SKM-1 (cell line): Measurements from ENCODE around the gene PTPN7.

Experiments used
- DNase-seq: peaks from one replicate; lab custom pipeline; 2025; ENCODE audit not compliant: unreplicated experiment; lab: John Stamatoyannopoulos, UW

Gene PTPN7

GRCh38 chr1:202110977-202111376 is 49.4 kb downstream of the PTPN7 start:
- no peak for DNase-seq

DNA sequence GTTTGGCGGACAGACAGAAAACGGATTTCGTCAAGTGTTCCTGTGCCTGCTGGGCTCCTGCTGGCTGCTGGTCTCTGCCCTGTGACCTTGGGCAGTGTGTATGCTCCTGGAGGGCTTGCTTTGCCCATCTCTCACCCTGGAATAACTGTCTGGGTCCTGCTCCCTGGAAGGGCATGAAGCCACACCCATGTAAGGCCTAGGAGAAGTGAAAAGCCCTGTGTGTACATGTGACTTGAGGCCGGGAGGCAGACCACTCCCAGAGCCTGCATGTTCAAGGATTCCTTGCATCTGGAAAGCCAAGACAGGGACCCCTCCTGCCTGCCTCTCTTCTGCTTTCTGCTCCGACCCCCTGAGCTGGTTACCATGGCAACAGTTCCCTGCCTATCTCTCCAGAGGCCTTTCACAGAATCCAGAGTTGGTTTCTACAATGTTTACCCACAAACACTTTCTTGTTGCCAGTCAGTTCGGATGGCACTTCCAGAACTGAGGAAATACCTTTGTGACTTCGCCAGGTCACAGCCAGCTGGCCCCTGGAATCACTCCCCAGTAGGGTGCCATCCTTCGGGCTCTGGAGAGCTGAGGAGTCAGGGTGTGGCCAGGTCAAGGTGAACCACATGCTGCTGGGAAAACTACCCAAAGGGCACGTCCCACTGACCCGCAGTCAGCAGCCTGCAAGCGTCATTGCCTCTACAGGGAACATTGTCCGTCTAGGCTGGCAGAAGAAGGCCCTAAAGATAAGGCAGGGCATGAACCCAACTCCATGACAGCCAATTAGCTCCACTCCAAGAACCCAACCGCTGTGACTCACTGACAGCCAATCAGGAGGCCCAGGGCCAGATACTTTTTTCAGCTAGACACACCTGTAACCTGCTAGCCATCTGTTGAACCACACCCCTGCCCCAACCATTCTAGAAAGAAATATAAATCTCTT is 52.3 kb downstream of the PTPN7 start:
- no peak for DNase-seq

GRCh38 chr1:202107321-202107761 is 53.1 kb downstream of the PTPN7 start:
- no peak for DNase-seq

DNA sequence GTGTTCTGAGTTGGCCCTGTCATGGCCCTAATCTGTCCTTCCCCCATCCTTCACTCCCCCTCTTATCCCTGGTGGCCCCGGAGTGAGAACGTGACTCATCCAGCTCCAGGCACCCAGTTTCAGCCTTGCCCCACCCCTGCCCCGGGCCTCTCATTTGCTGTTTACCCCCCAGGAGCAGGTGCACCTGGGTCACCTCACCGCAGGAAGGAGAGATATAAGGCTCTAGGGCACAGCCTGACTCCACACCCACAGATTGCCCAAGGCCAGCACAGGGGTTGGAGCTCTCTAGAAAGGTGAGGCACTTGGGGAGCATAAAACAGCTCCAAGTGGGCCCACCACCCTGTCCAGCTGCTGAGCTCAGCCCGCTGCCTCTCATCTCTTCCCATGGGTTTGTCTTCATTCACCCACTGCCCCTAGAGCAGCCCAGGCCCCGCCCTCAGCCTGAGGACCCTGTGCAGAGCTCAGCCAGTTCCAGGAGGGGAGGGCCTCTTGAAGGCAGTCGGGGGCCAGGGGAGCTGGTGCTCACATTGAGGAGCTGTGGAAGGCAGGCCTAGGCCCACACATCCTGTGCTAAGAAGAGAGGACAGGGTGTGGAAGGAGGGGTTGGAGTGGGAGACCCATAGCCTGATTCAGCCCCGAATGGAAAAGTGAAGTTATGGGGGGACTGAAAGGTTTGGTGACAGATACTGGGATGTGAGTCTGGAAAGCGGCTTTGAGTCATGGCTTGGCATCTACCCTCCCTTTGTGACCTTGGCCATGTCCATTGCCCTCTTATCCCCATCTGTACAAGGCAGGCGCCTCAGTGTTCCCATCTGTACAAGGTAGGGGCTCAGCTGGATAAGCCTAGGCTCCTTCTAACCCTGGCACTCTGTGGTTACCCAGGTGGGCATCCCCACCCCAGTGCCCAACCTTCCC is 53.8 kb downstream of the PTPN7 start:
- no peak for DNase-seq

GRCh38 chr1:202105571-202106339 is 54.6 kb downstream of the PTPN7 start:
- DNase-seq: no peak

DNA sequence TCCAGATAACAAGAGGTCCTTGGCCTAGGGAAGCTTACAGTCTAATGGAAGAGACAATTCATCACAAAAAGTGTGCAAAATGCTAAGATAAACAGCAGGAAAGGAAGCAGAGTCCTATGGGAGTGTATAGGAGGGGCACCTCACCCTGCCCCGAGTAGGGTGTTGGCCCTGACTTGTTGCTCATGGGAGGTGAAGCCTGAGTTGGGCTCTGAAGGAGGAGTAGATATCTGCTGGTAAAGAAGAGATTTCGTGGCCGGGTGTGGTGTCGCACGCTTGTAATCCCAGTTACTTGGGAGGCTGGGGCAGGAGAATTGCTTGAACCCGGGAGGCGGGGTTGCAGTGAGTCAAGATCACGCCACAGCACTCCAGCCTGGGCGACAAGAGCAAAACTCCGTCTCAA is 56.3 kb downstream of the PTPN7 start:
- no peak for DNase-seq

DNA sequence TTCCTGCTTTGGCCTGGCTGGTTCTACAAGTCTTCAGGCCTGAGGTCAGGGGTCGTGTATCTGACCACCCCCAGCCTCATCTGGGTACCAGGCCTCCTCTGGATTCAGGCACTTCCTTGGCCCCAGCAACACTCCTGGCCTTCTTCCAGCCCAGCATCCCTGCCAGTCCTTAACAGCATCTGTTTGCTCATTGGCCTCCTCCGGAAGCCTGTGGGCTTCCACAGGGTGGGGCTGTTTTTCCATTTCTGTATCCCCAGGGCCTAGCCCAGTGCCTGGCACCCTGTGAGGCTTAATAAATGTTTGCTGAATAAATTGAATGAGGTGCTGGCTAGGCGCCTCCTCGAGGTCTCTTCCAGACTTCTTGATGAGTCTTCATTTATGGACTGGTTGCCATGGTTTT is 59.2 kb downstream of the PTPN7 start:
- DNase-seq: no peak
